HuH-7.5 (cell line): Measurements from ENCODE around the gene BTBD19.

ENCODE experiments used
- DNase-seq: peaks from one replicate; pipeline ENCODE4 v3.0.0; 2011; ENCODE audit warnings: low spot score

BTBD19 gene

GRCh38 chr1:44857446-44857845, 49.1 kb downstream of the BTBD19 start:
- no peak for DNase-seq

GRCh38 chr1:44860331-44860730, 52.0 kb downstream of the BTBD19 start:
- DNase-seq = no peak

DNA sequence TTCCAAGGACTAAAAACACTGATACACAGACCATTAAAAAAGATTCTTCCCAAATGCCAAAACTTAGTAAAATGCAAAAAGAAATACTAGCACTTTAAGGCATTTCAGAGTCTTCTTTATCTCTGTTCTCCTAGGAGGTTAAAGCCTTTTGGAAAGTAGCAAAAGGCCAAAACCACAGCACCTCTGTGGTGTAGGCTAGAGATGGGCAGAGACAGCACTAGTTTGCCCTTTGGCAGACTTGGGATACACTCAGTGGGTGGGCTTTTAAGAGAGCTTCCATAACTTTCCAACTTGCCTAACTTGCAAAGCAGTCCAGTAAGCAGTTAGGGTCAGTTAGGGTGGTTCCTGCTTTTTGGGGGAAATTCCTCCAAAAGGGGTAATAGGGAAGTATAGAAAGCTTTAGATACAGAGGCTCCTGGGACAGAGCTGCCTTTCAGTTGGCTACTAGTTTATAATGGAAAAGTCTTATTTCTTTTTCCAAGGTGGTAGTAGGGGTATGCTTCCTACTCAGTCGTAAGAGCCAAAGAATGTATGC, 52.6 kb downstream of the BTBD19 start:
- DNase-seq = no peak

DNA sequence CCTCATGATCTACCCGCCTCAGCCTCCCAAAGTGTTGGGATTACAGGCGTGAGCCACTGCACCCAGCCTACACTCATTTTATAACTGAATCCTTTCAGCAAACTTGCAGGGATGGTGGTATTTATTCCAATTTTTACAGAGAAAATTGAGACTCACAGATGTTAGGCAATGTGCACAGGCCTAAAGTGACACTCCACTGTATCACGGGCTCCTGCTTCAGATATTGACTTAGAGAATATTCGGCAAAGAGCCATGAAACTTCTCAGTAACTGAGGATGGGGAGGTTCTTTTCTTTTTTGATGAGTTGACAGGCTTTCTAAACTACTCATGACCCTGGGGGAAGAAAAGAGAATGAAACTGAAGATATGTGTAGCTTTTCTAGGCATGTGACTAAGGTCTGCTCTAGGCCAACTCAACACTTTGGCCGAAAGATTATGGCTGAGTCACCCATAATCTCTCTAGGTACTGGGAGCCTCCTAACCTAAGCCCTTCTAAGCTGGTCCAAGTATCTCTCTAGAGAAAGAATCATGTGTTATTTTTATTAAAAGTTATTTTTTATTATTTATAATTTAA, 54.6 kb downstream of the BTBD19 start:
- no peak for DNase-seq
